Activated CD8-positive, alpha-beta memory T cell treated with anti-CD3 and anti-CD28 coated beads for 48 hours (primary cell): Measurements from ENCODE around the gene SCYL1.

ENCODE experiments used
- DNase-seq, 3 experiments: peaks; one replicate each; pipeline ENCODE4 v3.0.0-alpha.2; 2020; ENCODE audit warnings: low read depth in 2 of 3, low spot score in 2 of 3

Gene SCYL1

DNA sequence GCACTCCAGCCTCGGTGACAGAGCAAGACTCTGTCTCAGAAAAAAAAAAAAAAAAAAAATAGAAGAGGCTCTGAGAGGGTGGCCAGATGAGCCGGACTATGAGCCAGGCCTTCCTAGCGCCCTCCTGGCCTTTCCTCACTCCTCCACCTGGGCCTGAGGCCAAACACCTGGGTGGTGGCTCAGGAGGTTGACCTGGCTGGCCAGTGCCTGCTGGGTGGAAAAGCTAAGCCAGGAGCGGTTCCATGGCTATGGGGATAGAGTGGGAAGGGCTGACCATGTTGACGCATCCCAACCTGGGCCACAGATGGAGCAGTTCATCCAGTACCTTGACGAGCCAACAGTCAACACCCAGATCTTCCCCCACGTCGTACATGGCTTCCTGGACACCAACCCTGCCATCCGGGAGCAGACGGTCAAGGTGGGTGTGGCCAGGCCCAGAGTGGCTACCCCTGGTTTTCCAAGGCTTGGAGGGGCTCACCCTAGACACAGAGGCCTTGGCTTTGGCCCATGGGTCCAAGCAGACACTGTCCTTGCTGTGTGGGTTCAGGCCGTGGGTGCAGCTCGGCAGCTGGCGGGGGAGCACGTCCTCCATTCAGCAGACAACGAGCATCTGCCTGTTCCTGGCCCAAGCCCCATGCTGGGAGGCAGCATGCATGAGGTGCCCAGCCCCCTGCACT is 7.6 kb downstream of the SCYL1 start:
- DNase-seq: no peak

- DNase-seq: no peak
Measured at GRCh38 chr11:65535102-65535501, 10.2 kb downstream of the SCYL1 start.

- DNase-seq: no peak
Measured at GRCh38 chr11:65536412-65537295, 11.8 kb downstream of the SCYL1 start.

DNA sequence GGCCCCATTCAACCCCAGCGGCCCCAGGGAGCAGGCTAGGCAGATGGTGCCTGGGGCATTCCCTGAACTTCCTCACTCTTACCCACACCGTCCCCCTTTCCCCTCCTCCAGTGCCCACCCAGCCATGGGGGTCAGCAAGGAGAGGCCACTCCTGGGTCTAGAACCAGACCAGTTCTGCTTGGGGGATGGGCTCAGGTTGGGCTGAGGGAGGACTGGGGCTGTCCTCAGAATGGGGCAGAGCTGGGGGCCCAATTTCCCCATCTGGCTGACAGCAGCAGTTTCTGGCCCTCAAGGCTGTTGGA is 12.4 kb downstream of the SCYL1 start:
- no peak for DNase-seq

DNA sequence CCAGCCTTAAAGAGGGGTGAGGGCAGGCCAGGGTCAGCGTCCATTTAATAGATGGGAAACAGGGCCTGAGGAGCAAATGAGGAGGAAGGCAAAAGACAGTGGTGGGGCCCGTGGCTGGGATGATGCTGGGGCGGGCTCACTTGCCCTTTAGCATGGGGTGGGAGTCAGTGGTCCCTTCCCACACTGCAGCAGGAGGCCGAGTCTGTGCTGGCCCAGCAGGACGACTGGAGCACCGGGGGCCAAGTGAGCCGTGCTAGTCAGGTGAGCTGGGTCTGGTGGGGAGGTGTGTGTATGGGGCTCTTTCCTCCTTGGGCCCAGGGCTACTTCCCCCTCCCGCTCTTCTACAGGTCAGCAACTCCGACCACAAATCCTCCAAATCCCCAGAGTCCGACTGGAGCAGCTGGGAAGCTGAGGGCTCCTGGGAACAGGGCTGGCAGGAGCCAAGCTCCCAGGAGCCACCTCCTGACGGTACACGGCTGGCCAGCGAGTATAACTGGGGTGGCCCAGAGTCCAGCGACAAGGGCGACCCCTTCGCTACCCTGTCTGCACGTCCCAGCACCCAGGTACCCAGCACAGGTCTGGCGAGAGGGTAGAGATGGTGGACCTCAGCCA is 12.8 kb downstream of the SCYL1 start:
- no peak for DNase-seq

GRCh38 chr11:65538232-65538914 is 13.5 kb downstream of the SCYL1 start:
- no peak for DNase-seq

- DNase-seq: no peak
Measured at GRCh38 chr11:65538915-65539743, 14.2 kb downstream of the SCYL1 start.

- no peak for DNase-seq
Measured at GRCh38 chr11:65539744-65540289, 14.9 kb downstream of the SCYL1 start.

DNA sequence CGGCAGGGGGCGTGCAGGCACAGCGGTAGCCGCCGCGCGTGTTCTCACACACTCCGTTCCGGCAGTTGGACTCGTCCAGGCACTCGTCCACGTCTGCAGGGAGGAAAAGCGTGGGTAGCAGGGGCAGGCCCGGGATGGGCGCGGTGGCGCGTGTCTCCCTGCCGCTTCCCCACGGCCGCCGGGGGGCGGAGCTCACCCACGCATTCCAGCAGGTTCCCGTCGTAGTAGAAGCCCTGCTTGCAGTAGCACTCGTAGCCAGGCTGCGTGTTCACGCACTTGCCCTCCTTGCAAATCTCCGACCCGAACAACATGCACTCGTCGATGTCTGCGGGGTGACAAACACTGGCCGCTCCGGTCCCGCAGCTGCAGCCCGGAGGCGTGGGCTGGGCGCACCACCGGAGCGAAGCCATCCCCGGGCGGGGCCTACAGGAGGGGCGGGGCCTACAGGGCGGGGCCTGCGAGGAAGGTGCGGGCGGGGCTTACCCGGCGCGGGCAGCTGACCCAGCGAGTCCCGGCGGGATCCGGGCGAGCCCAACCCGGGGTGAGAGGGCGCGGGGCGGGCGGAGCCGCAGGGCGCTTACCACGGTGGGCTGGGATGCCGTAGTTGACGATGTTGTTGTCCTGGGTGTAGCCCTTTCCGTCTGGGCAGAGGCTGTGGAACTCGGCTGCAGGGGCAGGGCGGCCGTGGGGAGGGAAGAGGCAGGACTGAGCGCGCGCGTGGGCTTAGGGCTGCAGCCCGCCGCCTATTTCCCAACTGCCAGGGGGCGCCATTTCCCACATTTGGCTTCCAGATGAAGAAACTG is 15.6 kb downstream of the SCYL1 start:
- peak; percentile 72 to 90 (median 72) for DNase-seq

DNA sequence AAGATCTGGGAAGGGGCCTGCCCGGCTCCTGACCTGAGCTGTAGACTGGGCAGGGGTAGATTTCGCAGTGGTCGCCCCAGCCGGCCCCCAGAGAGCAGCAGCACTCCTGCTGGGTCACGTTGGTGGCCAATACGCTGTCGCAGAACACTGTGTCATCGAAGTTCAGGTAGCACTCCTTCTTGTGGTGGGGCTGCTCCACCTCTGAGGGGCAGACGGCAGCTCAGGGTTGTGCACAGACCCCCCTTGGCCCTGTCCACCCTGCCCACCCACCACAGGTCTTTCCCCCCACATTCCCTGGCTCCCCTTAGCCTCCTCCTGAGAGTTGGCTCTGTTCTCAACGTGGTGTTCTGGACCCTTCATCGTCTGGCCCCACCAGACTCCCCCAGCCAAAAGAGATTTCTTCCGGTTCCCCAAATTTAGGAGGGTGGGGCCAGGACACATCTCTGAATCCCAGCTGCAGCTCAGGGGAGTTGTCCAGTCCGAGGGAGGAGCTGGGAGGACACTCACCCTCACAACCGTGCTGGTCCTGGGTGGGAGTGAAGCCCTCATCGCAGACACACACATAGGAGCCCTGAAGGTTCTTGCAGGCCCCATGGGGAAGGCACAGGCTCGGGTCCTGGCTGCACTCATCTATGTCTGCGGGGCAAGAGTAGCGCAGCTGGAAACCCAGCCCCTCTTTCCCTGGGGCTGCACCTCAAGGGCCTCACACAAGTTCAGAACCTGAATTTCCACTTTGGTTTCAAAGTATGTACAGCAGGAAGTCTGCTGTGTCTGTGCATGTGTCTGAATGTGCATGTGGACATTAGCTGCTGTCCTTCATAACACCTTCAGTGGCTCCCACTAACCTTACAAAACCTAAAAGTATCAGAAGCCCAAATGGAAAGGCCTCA is 16.5 kb downstream of the SCYL1 start:
- no peak for DNase-seq

- no peak for DNase-seq
Measured at GRCh38 chr11:65542738-65543390, 18.0 kb downstream of the SCYL1 start.

- no peak for DNase-seq
Measured at GRCh38 chr11:65545853-65546216, 21.0 kb downstream of the SCYL1 start.

DNA sequence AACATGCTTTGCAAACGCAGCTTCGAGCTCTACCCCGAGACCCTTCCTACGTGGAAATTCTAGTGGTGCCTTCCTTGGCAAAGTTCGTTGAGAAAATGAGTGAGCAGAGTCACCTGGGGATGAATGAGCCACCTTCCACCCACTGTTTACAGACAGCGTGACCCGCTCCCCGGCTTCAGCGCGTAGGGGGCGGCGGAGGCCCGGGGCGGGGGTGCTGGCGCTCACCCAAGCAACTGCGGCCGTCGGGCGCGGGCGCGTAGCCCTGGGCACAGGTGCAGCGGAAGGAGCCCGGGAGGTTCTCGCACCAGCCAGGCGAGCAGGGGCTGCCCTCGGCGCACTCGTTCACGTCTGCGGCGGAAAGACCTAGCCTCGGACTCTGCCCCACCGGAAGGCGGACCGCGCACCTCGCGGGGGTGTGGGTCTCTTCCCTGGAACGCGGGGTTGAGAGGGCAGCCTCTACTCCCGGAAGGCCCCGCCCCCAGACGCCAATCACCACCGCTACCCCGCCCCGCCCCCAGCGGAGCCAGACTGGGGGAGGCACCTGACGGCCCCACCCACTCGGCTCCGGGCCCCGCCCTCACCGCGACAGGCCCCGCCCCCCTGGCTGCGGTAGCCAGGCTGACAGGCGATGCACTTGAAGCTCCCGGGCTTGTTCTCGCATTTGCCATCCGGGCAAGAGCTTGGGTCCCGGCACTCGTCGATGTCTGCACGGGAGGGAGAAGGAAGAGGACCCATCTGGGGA is 21.5 kb downstream of the SCYL1 start:
- peak; percentile 95 to 99 (median 98) for DNase-seq

- DNase-seq: no peak
Measured at GRCh38 chr11:65547446-65548125, 22.7 kb downstream of the SCYL1 start.

DNA sequence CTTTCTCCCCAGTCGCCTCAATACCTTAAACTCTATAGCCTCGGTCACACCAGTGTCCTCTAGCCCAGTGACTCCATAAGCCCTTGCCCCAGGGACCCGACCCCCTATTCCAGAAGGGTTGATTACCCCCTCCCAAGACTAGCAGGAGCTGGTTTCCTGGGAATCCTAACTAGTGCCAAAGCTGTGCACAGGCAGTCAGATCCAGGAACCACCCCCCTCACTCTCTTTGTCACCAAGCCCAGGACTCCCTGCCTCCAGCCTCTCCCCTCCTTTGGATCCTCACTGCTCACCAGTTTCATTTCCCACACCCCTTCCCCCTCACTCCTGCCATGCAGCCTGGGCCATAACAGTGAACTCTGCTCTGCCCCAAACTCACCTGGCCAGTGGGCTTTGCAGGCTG is 23.5 kb downstream of the SCYL1 start:
- DNase-seq: no peak

DNA sequence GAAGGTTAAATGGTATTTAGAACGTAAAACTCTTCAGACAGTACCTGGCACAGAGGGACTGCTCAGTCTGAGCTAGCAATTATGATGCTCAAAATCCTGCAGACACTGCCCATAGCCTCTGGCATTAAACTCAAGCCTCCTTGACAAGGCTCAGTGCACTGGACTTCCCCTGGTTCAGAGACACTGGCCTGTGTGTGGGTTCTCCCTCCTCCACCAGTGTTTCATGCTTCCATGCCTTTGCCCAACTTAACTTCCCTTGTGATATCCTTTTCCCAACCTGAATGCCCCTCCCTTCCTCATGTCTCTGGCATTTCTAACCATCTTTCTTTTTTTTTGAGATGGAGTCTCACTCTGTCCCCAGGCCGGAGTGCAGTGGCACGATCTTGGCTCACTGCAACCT is 24.2 kb downstream of the SCYL1 start:
- no peak for DNase-seq
